HG02981 (cell line): ENCODE measurements around the gene CAMK1D.
"Not testable (repeated sequence)": the region's sequence is repeated elsewhere in the genome, so short reads cannot be mapped to it uniquely, and the experiment has no call there.

Experiments
- ATAC-seq: cut with Tn5 transposase; IDR thresholded peaks from one replicate; pipeline ENCODE4 v1.9.1; 2021; ENCODE audit warnings: mild to moderate bottlenecking, moderate library complexity; ENCODE audit not compliant: unreplicated experiment

The CAMK1D gene

DNA sequence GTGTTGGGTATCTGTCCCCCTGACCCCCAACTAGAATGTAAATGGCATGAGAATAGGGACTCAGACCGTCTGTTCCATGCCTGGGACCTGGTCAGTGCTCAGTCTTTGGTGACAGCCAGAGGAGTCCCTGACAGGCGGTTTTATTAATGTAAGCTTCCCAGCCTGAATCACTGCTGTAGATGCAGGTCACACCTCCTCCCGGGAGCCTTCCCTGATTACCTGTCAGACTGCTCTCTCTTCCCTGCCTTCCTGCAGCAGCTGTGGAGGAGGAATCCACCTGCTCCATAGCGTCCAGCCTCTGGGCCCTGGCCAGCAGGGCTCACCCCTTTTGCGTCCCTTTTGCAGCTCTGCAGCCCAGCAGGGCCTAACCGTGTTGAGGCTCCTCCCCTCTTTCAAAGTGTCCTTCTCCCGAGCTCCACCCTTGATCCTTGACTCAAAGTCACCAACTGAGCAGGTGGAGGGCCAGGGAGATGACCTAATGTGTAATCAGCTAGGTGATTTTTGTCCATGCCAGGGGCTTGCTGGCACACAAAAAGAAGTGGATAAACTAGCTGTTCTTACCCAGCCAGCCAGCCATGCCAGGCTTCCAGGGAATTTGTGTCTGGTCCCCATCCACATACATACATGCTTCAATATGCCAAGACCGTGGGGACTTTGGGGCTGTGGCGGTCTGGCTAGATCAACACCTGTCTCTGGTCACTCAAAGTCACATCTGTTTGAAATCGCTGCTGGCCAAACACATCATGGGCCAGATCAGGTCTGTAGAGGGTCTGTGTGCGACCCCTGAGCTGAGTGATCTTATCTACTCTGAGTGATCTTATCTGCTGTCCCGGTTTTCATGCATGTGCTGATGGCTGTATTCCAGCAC, 457.1 kb downstream of the CAMK1D start:
- ATAC-seq, result no peak

DNA sequence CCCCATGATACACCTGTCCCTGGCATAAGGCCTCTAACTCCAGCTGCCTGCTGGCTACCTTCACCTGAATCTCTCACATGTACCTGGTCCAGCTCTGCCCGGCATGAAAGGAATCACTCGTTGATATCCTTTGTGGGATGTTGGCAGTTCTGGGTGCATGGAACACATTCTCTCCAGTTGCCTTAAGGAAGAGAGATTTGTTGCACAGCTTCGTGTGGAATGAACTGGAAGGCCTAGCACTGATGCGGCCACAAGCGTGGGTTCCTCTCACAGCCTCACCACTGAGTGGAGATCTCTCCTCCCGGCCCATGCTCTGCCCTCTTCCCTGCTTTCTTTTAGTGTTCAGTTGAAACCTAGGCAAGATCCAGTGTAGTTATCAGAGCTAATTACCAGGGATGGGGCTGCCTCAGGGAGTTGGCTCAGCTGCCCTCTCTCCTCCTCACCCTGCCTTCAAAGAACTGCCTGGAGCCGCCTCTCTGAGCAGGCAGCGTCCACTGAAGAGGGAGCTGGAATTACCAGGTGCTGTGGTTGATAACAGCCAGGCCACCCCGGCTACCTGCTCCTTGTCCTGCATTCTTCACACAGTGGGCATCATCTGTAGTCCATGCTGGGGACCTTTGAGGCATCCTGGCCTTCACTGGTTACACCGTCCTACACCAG, 457.9 kb downstream of the CAMK1D start:
- no peak for ATAC-seq

DNA sequence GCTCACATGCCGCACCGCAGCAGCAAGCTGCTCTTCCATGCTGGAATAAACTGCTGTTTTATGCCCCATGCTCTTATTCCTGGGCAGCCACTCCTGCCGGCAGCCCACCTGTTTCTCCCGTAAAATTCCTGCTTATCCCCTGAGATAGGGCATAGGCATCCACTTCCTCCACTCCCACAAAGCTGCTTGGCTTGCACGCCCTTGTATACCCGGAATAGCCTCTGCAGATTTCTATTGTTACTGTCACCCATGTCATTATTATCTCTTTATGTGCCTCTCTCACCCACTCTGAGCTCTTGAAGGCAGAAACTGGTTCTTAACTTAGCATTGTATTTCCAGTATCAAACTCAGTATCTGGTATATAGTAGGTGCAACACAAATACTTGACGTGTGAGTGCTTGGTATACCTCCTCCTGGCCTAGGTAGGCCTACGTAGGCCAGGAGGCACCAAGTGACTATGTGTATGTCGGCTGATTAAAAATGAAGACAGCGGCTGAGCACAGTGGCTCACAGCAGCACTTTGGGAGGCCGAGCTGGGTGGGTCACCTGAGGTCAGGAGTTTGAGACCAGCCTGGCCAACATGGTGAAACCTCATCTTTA, 458.8 kb downstream of the CAMK1D start:
- ATAC-seq, result no peak

DNA sequence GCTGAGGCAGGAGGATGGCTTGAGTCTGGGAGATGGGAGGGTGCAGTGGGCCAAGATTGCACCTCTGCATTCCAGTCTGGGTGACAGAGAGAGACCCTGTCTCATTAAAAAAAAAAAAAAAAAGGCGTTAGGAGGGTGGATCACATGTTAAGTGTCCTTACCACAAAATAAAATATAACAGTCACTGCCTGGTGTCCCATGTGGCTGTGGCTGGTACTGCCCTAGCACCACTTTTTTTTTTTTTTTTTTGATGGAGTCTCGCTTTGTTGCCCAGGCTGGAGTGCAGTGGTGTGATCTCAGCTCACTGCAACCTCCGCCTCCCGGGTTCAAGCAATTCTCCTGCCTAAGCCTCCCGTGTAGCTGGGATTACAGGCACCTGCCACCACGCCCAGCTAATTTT, 460.7 kb downstream of the CAMK1D start:
- not testable (repeated sequence) for ATAC-seq

DNA sequence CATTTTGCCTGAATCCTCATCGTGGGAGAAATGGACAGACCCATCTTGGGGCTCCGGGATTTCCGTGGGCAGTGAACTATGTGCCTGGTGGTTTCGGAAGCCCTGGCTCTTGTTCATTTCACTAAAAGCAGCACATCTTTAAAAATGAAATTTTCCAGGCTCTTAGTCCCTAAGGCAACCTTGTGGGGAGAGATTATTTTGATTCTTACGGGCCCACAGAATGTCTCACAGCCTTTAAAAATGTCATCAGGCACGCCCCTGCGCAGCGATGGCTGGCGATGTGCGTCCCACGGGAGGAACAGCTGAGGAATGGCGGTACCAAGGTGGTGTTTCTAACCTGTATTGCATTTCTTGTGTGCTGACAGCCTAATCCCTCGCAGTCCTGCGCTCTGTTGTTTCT, 462.5 kb downstream of the CAMK1D start:
- ATAC-seq, result no peak

DNA sequence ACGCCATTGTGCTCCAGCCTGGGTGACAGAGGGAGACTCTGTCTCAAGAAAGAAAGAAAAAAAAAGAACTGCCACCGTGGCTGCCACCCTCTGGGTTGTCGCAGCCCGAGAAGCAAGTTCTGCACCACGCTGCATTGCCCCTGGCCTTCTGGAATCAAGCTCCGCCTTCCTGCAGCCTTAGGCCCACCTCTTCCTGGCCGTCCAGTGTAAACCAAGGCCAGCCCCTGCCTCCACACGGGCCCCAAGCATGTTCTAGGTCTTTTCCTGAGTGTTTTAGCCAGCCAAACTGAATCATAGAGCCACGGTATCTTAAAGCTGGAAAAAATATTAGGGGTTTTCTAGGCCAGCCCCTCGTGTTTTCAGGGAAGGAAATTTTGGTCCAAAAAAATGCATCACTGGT, 463.2 kb downstream of the CAMK1D start:
- no peak for ATAC-seq

DNA sequence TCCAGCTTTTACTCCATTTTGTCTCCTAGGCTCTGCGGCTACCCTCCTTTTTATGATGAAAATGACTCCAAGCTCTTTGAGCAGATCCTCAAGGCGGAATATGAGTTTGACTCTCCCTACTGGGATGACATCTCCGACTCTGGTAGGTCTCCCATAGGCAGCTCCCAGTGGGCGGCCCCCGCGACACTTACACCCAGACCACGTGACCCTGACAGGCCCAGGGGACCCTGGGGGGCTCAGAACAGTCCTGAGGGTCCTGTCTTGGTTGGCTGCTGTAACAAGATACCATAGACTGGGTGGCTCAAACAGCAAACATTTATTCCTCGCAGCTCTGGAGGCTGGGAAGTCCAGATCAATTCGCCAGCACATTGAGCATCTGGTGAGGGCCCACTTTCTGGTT, 464.8 kb downstream of the CAMK1D start:
- ATAC-seq, result no peak

DNA sequence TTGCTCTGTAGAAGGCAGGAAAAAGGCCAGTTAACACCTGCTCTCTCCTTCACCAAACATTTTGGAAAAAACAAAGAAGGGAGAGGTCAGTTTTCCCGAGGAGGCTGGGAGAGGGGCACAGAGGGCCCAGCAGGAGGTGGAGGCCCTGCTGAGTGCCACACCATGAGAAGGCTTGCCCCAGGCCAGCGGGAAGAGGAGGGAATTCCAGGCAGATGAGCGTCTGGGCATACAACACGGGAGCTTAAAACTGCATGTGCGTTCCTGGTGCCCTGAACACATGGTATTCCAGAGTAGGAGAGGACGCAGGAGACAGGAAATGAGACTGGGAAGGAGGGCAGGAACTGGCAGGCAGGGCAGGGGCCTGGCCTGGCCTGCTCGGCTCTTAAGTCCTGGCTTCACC, 469.7 kb downstream of the CAMK1D start:
- ATAC-seq, result no peak

DNA sequence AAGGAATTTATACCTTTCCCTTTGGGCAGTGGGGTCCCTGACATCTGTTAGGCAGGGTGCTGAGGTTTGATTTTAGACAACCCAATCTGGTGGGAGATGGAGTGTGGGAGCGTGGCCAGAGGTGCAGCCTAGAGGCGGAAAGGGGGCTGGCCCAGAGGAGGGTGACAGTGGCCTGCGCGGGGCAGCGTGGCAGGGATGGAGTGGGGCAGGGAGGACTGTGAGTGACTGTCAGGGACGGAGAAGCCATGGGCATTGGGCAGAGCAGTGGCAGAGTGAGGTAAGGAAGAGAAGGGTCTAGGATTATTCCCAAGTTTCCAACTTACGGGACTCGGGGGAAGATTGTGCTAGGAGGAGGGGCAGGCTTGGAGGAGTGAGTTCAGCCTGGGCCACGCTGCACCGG, 470.3 kb downstream of the CAMK1D start:
- ATAC-seq, result no peak

DNA sequence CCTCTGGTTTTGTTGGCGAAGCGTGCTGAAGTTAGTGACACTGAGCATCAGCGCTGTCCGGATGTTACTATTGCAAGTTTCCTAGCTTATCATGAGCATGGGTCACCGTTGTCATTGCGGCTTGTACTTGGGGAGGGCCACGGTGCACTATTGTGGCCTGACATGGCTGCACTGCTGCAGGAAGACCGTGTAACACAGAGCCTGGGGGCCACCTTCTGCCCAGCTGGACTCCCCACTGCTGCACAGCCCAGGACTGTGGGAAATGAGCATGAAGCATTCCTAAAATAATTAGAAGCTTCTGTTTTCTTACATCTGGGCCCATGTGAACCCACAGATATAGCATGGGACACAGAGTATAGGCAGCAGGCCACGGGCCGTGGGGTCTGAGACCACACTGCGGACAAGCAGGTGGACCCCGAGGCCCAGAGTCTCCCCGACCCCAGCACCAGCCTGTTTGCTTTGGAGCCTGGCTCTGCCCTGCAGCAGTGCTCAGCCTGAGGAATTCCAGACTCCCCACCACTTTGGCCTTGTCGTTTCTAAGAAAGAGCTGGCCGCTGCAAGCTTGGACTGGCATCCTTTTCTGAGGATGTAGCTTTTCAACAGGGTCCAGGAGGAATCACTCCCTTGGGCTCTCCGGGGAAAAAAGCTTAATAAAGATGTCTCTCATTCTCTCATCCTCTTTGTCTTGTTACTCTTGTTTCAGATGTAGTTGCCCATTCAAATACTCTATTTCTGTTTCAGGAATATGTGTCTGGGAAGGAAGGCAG, 473.0 kb downstream of the CAMK1D start:
- ATAC-seq, result no peak

DNA sequence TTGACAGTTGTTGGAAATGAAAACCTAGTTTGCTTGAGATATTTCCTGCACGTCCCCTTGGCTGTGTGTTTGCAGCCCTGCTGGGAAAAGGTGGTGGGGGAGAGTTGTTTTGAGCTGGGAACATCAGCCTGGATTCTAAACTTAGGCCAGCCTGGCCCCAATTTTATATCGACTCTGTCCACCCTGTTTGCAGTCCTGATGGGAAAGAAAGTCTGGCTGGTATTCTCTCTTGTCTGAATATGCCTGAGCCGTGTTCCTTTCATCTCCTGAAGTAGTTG, 473.5 kb downstream of the CAMK1D start:
- ATAC-seq, result no peak

DNA sequence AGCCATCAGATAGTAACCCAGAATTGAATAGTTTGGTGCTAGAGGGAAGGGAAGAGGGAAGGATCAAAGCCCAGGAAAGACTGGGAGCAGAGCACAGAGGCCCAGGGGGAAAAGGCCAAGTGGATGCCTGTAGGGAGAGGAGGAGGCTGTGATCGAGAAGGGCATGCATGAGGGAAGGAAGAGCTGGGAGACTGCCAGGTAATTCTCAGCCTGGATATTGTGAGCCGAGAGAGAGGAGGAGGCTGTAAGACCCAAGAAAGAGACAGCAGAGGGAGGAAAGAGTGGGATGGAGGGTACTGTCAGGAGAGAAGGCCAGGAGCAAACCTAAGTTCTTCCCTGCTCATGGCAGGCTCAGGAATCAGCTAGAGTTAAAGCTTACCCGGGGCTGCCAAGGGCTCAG, 474.0 kb downstream of the CAMK1D start:
- ATAC-seq, result no peak

DNA sequence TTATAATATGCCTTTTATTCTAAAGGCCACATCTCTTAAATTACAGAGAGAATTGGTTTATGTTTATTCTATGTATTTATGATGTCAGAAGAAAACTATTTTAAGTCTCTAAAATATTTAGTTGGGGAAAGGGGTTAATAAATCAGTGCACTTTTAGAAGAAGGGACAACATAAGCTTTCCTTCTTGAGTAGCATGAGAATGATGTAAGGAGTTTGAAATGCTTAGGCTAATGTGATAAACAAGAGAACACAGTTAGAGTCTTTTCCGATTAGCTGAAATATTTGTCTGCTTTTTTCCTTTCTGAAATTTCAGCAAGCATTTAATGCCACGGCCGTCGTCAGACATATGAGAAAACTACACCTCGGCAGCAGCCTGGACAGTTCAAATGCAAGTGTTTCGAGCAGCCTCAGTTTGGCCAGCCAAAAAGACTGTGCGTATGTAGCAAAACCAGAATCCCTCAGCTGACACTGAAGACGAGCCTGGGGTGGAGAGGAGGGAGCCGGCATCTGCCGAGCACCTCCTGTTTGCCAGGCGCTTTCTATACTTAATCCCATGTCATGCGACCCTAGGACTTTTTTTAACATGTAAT, 476.0 kb downstream of the CAMK1D start:
- no peak for ATAC-seq

DNA sequence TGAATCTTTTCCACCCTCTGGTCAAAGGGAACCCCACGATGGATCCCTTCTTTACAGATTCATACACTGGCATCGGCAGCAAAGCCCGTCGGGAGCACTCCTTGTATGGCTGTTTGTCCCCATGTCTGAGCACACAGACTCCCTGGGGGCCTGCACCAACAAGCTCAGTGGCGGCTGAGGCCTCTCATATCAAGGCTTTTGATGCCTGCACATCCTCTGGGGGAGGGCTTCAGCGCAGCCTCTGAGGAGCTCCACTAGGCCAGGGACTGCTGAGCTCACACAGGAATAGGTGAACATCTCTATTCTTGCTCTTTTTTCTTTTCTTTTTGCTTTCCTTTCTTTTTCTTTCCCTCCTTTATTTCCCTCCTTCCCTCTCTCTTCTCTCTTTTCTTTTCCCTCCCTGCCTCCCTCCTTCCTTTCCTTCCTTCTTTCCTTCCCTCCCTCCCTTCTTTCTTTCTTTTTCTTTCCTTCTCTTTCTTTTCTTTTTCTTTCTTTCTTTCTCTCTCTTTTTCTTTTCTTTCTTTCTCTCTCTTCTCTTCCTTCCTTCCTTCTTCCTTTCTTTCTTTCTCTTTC, 477.5 kb downstream of the CAMK1D start:
- ATAC-seq, result no peak

DNA sequence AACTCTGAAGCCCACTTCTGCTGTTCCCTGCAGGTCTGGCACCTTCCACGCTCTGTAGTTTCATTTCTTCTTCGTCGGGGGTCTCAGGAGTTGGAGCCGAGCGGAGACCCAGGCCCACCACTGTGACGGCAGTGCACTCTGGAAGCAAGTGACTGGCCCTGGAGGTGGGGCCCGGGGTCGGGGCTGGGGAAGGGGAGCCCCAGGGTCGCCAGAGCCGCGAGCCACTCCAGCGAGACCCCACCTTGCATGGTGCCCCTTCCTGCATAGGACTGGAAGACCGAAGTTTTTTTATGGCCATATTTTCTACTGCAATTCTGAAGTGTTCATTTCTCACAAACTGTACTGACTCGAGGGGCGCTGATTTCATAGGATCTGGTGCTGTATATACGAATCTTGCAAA, 479.4 kb downstream of the CAMK1D start:
- no peak for ATAC-seq

DNA sequence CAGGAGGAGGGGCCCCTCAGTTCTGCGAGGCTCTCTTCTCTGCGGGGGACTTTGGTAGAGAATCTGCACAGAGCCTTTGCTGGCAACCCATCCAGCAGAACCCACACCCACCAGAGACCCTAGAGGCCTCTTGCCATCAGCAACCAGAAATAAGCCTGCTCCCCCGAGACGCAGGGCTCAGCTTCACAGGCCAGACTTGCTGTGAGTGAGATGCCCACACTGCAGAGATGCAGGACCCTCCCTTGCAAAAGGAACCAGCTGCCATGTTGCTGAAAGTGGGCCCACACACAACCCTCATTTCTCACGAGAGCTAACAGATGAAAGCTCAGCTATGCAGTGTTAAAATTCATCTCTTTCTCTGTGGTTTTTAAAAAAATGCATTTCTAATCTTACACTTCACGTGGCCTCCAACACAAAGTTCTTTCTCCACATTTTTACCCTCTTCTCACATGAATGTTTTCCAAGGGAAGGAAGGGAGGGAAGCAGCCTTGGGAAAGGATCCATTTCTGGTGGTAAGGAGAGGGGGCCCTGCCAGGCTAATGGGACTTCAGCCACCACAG, 480.6 kb downstream of the CAMK1D start:
- no peak for ATAC-seq

DNA sequence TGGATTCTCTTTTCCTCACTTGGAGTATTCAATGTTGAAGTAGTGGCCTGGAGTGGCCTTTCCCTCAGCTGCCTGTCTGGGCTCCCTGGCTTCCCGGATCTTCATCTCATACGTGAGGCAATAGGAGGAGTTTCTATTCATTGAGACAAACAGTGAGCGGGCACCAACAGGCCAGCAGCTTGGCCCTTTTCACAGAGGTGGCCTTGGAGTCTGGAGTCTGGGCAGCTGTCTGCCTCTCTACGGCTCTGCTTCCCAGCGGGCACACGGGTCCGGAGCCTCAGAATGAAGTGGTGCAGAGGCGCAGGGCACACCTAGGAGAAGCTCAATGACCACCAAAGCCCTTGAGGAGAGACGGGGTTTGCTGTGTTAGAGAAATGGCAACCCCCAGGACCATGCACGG, 482.7 kb downstream of the CAMK1D start:
- no peak for ATAC-seq

DNA sequence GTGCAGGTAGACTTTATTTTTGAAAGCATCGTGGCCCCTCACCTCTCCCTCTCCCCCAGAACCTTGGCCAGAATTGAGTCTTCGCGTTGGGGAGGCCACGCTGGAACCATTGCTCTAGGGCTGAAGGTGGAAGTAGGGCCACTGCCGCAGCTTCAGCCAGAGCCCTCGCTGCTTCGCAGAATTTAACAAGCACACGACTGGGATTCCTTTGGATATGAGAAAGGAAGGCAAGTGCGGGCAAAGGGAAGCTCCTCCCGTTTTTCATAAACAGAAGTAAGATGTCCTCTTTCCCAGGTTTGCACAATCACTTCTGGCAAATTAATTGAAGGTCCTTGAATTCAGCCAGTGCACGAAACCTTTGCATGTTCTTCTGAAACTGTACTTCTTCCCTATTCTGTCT, 484.1 kb downstream of the CAMK1D start:
- ATAC-seq, result no peak

DNA sequence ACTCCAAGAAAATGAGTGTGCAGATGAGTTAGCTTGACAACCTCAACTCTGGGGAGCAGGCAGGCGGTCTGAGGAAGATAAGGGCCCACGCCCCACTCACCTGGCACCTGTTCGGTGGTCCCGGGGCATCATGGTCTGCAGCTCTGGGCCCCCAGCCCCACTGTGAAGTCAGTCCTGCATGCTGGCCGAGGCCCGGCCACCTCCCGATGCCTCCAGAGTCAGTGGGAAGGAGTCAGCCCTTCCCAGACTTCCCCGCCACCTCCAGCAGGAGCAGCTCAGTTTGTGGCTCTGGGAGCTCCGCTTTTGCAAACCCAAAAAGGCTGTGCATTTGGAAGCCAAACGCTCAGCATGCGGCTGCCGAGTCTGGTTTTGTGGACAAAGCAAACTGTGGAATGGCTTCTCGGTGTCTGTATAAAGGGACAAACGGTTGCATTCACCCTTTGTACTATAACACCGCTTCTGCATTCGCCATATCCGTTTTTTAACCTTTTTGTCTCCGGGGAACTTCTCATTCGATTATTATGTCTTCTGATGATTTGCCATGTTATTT, 484.8 kb downstream of the CAMK1D start:
- no peak for ATAC-seq

DNA sequence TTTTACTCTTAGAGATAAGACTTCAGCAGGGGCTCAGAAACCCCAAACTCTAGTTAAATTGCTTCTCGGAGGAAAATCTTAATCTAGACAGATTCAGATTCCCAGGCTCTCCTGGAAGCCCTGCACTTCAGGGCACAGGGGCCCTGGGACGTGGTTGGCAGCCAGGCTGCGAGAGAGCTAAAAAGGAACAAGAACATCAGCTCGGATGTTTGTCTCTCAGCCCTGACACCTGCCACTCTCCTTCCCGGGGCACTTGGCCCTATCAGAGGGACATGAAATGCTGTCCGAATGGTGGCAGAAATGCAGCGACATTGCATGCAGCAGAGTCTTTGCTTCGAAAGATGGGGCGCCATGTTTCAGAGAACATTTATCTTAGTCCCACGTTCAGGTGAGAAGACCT, 485.4 kb downstream of the CAMK1D start:
- no peak for ATAC-seq
